GM18505 (cell line): Measurements from ENCODE around the gene FDX1.
"Not testable (repeated sequence)": the region's sequence is repeated elsewhere in the genome, so short reads cannot be mapped to it uniquely, and the experiment has no call there.

Experiments used
- ATAC-seq: cut with Tn5 transposase; IDR thresholded peaks from one replicate; pipeline ENCODE4 v1.9.1; 2021; ENCODE audit not compliant: unreplicated experiment
- POLR2A ChIP-seq: IDR thresholded peaks from 4 replicates; pipeline ENCODE4 v1.6.1; 2011; ENCODE audit warnings: borderline replicate concordance; ENCODE audit not compliant: insufficient read depth, insufficient read length; ENCODE audit errors: extremely low read depth

FDX1 gene, protein sequence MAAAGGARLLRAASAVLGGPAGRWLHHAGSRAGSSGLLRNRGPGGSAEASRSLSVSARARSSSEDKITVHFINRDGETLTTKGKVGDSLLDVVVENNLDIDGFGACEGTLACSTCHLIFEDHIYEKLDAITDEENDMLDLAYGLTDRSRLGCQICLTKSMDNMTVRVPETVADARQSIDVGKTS

DNA sequence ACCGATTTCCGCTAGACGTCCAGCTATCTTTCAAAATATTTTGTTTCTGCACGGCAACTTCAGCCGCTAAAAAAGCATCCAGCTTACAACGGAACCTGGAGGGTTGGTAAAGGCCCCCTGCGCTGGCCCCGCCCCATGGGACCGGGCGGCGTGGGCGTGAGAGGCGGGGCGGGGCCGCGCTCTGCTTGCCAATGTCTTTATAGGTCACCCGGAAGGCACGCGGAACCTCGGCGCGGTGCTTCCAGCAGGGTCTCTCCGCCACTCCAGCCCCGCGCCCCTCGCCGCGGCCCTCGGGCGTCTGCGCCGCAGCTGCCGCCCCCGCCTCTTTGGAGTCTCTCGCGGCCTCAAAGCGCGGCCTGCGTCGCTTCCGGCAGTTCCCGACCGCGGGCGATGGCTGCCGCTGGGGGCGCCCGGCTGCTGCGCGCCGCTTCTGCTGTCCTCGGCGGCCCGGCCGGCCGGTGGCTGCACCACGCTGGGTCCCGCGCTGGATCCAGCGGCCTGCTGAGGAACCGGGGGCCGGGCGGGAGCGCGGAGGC is at the start of gene FDX1:
Gene FDX1 (plus strand): TSS at position 218 of the 536 bp plus-strand sequence. CDS start 173 bp downstream, at position 391.
- peak; percentile 69 for TF ChIP-seq POLR2A
- peak; percentile 84 for ATAC-seq

DNA sequence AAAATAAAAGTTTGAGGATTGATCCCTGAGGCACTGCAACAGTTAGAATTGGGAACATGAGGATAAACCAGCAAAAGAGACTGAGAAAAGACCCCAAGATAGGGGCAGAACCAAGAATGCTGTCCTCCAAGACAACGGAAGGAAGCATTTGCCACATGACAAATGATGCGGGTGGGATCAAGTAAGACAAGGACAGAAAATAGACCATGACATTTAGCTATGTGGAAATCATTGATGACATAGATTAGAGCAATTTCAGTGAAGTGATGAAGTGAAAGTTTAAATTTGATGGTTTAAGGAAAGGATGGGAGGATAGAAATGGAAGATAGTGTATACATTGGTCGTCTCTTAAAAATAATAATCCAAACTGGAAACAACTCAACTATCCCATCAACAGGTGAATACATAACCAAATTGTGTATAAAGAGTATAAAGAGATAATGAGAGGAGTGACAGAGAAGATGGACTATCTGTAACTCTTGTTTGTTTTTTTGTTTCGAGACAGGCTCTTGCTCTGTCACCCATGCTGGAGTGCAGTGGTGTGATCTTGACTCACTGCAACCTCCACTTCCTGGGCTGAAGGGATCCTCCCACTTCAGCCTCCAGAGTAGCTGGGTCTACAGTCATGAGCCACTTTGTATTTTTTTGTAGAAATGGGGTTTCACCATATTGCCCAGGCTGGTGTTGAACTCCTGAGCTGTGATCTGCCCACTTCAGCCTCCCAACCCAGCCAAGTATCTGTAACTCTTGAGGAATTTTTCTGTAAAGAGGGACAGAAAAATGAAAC is 48.7 kb upstream of the FDX1 start:
- ATAC-seq, result no peak

DNA sequence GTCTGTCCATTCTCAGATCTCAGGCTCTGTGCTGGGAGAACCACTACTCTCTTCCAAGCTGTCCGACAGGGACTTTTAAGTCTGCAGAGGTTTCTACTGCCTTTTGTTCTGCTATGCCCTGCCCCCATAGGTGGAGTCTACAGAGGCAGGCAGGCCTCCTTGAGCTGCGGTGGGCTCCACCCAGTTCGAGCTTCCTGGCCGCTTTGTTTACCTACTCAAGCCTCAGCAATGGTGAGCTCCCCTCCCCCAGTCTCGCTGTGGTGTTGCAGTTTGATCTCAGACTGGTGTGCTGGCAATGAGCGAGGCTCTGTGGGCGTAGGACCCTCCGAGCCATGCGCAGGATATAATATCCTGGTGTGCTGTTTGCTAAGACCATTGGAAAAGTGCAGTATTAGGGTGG is 41.5 kb upstream of the FDX1 start:
- not testable (repeated sequence) for ATAC-seq

More for the DNA sequence above, 48.7 kb upstream of the FDX1 start:
- TF ChIP-seq POLR2A, result no peak

DNA sequence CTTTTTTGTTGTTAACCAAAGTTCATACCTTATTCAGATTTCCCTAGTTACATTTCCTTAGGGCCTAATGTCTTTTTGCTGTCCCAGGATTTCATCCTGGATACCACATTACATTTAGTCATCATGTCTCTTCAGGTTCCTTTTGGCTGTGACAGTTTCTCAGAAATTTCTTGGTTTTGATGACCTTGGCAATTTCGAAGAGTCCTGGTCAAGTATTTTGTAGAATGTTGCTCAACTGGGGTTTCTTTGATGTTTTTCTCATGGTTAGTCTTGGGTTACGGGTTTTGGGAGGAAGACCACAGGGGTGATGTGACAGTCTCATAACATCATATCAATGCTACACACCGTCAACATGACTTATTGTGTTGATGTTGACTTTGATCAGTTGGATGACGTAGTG is 39.8 kb upstream of the FDX1 start:
- no peak for TF ChIP-seq POLR2A
- ATAC-seq, result no peak

DNA sequence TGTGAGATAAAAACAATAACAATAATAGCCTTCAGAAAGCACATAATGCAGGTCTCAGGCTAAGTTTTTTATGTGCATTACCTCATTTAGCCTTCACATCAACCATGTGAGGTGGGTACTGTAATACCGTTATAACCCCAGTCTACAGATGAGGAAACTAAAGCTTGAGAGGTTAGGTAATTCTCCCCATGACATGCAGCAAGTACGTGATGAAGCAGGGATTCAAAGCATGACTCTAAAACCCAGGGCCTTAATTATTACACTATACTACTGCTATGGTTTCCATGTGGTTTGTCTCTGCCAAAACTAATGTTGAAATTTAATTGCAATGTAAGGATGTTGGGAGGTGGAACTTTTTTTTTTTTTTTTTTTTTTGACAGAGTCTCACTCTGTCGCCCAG is 37.7 kb upstream of the FDX1 start:
- no peak for ATAC-seq
- no peak for TF ChIP-seq POLR2A

DNA sequence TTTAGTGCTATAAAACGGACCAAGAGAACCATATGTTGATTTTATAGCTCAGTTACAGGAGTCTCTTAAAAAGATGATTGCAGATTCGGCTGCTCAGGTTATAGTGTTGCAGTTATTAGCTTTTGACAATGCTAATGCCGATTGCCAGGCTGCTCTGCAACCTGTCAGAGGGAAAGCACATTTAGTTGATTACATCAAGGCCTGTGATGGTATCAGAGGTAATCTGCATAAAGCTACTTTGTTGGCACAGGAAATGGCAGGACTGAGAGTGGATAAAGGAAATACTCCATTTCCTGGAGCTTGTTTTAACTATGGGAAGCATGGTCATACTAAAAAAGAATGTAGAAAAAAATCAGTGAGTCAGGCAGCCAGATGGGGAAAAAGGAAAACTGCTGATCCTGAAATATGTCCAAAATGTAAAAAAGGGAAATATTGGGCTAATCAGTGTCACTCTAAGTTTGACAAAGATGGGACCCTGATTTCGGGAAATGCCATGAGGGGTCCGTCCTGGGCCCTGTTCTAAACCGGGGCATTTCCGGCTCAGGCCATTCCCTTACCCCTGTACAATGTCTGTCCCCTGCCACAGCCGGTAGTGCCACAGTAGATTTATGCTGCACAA is 32.0 kb upstream of the FDX1 start:
- ATAC-seq, result not testable (repeated sequence)

DNA sequence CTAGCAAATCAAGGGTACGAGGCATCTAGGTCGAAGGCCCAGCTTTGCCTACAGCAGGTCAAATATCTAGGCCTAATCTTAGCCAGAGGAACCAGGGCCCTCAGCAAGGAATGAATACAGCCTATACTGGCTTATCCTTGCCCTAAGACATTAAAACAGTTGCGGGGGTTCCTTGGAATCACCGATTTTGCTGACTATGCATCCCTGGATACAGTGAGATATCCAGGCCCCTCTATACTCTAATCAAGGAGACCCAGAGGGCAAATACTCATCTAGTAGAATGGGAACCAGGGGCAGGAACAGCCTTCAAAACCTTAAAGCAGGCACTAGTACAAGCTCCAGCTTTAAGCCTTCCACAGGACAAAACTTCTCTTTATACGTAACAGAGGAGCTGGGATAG is 26.2 kb upstream of the FDX1 start:
- ATAC-seq, result not testable (repeated sequence)

DNA sequence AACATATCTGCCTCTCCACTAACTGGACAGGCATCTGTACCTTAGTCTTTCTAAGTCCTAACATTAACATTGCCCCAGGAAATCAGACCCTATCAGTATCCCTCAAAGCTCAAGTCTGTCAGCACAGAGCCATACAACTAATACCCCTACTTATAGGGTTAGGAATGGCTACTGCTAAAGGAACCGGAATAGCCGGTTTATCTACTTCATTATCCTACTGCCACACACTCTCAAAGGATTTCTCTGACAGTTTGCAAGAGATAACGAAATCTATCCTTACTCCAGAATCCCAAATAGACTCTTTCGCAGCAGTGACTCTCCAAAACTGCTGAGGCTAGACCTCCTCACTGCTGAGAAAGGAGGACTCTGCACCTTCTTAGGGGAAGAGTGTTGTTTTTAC is 24.1 kb upstream of the FDX1 start:
- not testable (repeated sequence) for ATAC-seq

DNA sequence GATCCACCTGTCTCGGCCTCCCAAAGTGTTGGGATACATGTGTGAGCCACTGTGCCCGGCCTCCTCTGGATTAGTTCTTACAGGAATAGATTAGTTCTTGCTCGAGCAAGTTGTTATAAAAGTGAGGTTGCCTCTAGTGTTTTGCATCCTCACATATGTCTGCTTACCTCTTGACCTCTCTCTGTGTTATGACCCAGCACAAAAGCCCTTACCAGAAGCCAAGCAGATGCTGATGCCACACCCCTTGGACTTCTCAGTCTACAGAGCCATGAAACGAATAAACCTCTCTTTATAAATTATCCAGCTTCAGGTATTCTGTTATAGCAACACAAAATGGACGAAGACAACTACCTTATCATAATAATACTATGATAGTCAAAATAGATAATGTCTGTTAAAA is 22.4 kb upstream of the FDX1 start:
- no peak for TF ChIP-seq POLR2A
- no peak for ATAC-seq

DNA sequence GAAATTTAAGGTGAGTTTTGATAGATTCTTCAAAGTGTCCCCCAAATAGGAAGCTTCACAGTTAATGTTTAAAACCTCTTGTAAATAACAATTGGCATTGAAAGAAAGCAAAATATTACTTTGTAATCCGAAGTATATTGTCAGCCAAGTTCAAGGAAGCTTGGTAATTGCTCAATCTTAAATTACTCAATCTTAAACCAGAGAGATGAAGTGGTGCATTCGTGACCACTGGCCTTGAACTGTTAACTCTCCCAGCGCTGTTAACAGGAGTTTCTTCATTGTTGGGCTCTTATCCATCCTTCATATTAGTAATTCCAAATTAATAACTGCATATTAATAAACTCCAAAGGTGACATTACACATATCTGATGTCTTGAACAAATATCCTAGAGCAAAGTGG is 20.6 kb upstream of the FDX1 start:
- ATAC-seq, result no peak
- no peak for TF ChIP-seq POLR2A

DNA sequence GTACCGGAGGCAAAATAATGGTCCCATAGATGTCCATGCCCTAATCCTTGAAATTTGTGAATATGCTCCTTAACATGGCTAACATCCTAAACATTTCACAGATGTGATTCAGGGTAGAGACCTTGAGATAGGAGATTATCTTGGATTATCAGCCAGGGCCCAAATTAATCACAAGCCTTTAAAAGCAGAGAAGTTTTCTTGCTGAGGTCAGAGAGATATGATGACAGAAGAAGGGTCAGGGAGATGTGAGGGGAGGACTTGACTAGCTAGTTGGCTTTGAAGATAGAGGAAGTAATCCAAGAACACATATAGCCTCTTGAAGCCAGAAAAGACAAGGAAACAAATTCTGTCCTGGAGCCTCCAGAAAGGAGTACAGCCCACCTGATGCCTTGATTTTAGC is 19.1 kb upstream of the FDX1 start:
- no peak for ATAC-seq
- TF ChIP-seq POLR2A, result no peak

DNA sequence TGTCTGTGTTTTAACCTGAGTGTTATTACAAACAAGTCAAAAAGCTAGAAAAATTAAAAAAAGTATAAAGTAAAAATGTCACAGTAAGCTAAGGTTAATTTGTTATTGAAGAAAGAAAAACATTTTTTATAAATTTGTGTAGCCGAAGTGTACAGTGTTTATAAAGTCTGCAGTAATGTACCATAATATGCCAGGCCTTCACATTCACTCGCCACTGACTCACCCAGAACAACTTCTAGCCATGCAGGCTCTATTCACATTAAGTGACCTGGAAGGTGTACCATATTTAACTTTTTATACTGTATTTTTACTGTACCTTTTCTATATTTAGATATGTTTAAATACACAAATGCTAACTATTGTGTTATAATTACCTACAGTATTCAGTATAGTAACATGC is 14.7 kb upstream of the FDX1 start:
- no peak for ATAC-seq
- no peak for TF ChIP-seq POLR2A

DNA sequence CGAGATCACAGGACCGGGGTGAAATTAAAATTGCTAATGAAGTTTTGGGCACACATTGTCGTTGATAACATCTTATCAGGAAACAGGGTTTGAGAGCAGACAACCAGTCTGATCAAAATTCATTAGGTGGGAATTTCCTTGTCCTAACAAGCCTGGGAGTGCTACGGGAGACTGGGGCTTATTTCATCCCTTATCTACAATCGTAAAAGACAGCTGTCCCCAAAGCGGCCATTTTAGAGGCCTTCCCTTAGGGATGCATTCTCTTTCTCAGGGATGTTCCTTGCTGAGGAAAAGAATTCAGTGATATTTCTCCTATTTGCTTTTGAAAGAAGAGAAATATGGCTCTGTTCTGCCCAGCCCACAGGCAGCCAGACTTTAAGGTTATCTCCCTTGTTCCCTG is 8.1 kb upstream of the FDX1 start:
- ATAC-seq, result not testable (repeated sequence)

DNA sequence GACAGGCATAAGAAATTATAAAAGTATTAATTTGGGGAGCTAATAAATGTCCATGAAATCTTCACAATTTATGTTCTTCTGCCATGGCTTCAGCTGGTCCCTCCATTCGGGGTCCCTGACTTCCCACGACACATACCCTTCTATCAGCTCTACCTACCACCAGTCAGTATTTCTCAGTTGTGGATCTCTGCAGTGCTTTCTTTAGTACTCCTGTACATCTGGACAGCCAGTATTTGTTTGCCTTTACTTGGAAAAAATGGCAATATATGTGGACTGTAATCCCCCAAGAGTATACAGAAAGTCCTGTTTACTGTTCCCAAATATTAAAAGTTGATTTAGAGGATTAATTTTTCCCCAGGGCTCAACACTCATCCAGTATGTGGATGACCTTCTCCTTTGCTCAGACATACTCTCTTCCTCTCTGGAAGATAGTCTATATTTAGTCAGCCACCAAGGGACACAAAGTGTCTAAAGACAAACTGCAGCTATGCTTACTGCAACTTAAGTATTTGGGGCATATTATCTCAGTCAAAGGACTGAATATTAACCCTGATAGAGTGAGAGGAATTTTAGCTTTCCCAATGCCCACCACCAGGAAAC is 7.3 kb upstream of the FDX1 start:
- no peak for ATAC-seq

More for the DNA sequence above, 7.3 kb upstream of the FDX1 start:
- no peak for TF ChIP-seq POLR2A
